CD4-positive, alpha-beta T cell treated with Interleukin-15 for 1 hour (primary cell): ENCODE data around the gene EHMT1.
"Not testable (repeated sequence)": the region's sequence is repeated elsewhere in the genome, so short reads cannot be mapped to it uniquely, and the experiment has no call there.

Source experiments
- DNase-seq: peaks from one replicate; pipeline ENCODE4 v3.0.0-alpha.2; 2020

The EHMT1 gene

GRCh38 chr9:137771580-137771979 is 152.8 kb downstream of the EHMT1 start:
- no peak for DNase-seq

- no peak for DNase-seq
Observed at GRCh38 chr9:137772281-137772873, 153.6 kb downstream of the EHMT1 start.

GRCh38 chr9:137774775-137775386 is 156.1 kb downstream of the EHMT1 start:
- DNase-seq, result no peak

- no peak for DNase-seq
Observed at GRCh38 chr9:137776306-137776995, 157.6 kb downstream of the EHMT1 start.

- DNase-seq, result no peak
Observed at GRCh38 chr9:137777761-137778160, 159.0 kb downstream of the EHMT1 start.

GRCh38 chr9:137778336-137778735 is 159.5 kb downstream of the EHMT1 start:
- DNase-seq, result no peak

GRCh38 chr9:137778914-137779313 is 160.1 kb downstream of the EHMT1 start:
- no peak for DNase-seq

- DNase-seq, result not testable (repeated sequence)
Observed at GRCh38 chr9:137780031-137780430, 161.2 kb downstream of the EHMT1 start.

- DNase-seq, result no peak
Observed at GRCh38 chr9:137781906-137782585, 163.2 kb downstream of the EHMT1 start.

GRCh38 chr9:137783521-137783920 is 164.7 kb downstream of the EHMT1 start:
- DNase-seq, result no peak

GRCh38 chr9:137784046-137784445 is 165.2 kb downstream of the EHMT1 start:
- DNase-seq, result no peak

GRCh38 chr9:137784641-137785513 is 166.1 kb downstream of the EHMT1 start:
- DNase-seq, result no peak

GRCh38 chr9:137785704-137786161 is 166.9 kb downstream of the EHMT1 start:
- DNase-seq, result no peak

- DNase-seq, result no peak
Observed at GRCh38 chr9:137786511-137786920, 167.7 kb downstream of the EHMT1 start.

GRCh38 chr9:137787381-137787780 is 168.6 kb downstream of the EHMT1 start:
- DNase-seq, result no peak

GRCh38 chr9:137787786-137788505 is 169.1 kb downstream of the EHMT1 start:
- no peak for DNase-seq

- DNase-seq, result no peak
Observed at GRCh38 chr9:137788561-137789294, 169.9 kb downstream of the EHMT1 start.

- no peak for DNase-seq
Observed at GRCh38 chr9:137789295-137789895, 170.6 kb downstream of the EHMT1 start.

- DNase-seq, result no peak
Observed at GRCh38 chr9:137791947-137792346, 173.1 kb downstream of the EHMT1 start.

GRCh38 chr9:137793196-137793841 is 174.5 kb downstream of the EHMT1 start:
- no peak for DNase-seq
